Nephron (organoid): ENCODE data around the gene PAQR6.

ENCODE experiments used
- H3K27ac Mint-ChIP-seq, 3 experiments: 2 replicates each; pipeline ENCODE4 v1.8.0; 2020; ENCODE audit warnings: mixed read lengths in 3 of 3, mild to moderate bottlenecking in 2 of 3, moderate library complexity in 1 of 3
- H3K27me3 Mint-ChIP-seq: 2 replicates; pipeline ENCODE4 v1.8.0; 2021; ENCODE audit warnings: low read depth, mild to moderate bottlenecking, moderate library complexity, mixed read lengths
- H3K36me3 Mint-ChIP-seq: 2 replicates; pipeline ENCODE4 v1.8.0; 2020; ENCODE audit warnings: low read depth, mixed read lengths
- H3K4me1 Mint-ChIP-seq: 2 replicates; pipeline ENCODE4 v1.8.0; 2020; ENCODE audit warnings: mixed read lengths
- H3K4me3 Mint-ChIP-seq, 3 experiments: 2 replicates each; pipeline ENCODE4 v1.8.0; 2020; ENCODE audit warnings: mild to moderate bottlenecking in 3 of 3, mixed read lengths in 3 of 3, moderate library complexity in 2 of 3
- H3K9me3 Mint-ChIP-seq: 2 replicates; pipeline ENCODE4 v1.8.0; 2020; ENCODE audit warnings: mixed read lengths
- CTCF ChIP-seq, 3 experiments: fragments of 200-600 bp; sonication (generic); IDR thresholded peaks; one replicate each; pipeline ENCODE4 v1.5.0; 2021; ENCODE audit warnings: antibody characterized with exemption in 3 of 3; ENCODE audit not compliant: unreplicated experiment in 3 of 3

The PAQR6 gene

GRCh38 chr1:156195853-156196252, 52.0 kb downstream of the PAQR6 start:
- H3K9me3 Mint-ChIP-seq, result no peaks in the 10 kb centered on the region

GRCh38 chr1:156194300-156194652, 53.6 kb downstream of the PAQR6 start:
- Mint-ChIP-seq H3K36me3 (peaks cover 11% of the 10 kb centered on the region), H3K27ac (peak overlapping the region; percentile 78 to 93 (median 80)), H3K9me3 (no peaks in the 10 kb centered on the region), H3K27me3 (no peaks in the 10 kb centered on the region), H3K4me1 (peaks cover 18% of the 10 kb centered on the region), H3K4me3 (peak overlapping the region; percentile 91 to 95 (median 95))
- TF ChIP-seq CTCF (IDR thresholded peaks at IDR 0.05; ENCODE audit: unreplicated experiment in 3 of 3), result no peak

More at GRCh38 chr1:156195853-156196252, 52.0 kb downstream of the PAQR6 start:
- Mint-ChIP-seq H3K36me3 (peaks cover 22% of the 10 kb centered on the region), H3K4me3 (peak overlapping the region; percentile 79 to 95 (median 91)), H3K4me1 (peaks cover 18% of the 10 kb centered on the region), H3K27me3 (no peaks in the 10 kb centered on the region), H3K27ac (no peak overlapping the region)
- no peak for TF ChIP-seq CTCF (IDR thresholded peaks at IDR 0.05; ENCODE audit: unreplicated experiment in 3 of 3)

- Mint-ChIP-seq H3K27me3 (no peaks in the 10 kb centered on the region), H3K36me3 (peaks cover 6% of the 10 kb centered on the region), H3K27ac (peak within 1 kb of the TSS; percentile 78 to 93 (median 80)), H3K4me1 (peaks cover 18% of the 10 kb centered on the region), H3K4me3 (peak within 1 kb of the TSS; percentile 91 to 95 (median 95)), H3K9me3 (peaks cover 4% of the 10 kb centered on the region)
- peak; percentile 40 to 59 (median 53) for TF ChIP-seq CTCF (IDR thresholded peaks at IDR 0.05; ENCODE audit: unreplicated experiment in 3 of 3)
Observed at GRCh38 chr1:156193488-156194299, 54.2 kb downstream of the PAQR6 start, which contains the start of gene SLC25A44. SLC25A44 (plus strand) TSS chr1:156194104; CDS start chr1:156199848, 5,744 bp downstream.
